DND-41 (cell line): ENCODE data around the gene MID2.
A peak's percentile ranks its signal among the peaks of the same experiment; 100 is the strongest.

Source experiments
- ATAC-seq: fragments of 200-7000 bp; cut with Tn5 transposase; 3 replicates; pipeline ENCODE4 v1.9.1; 2021; ENCODE audit warnings: low read depth; ENCODE audit not compliant: insufficient read depth
- DNase-seq: peaks from one replicate; pipeline ENCODE4 v3.0.0-alpha.2; 2020
- H2AFZ ChIP-seq: 2 replicates; pipeline ENCODE4 v1.6.0; 2012; ENCODE audit warnings: low read depth, low read length
- H3K27ac ChIP-seq: 2 replicates; pipeline ENCODE4 v1.5.1; 2012; ENCODE audit warnings: low read length, inconsistent platforms
- H3K27me3 ChIP-seq: fragments of 200-600 bp; sonication (generic); 2 replicates; pipeline ENCODE4 v1.6.0; 2012; ENCODE audit warnings: low read length, mild to moderate bottlenecking, inconsistent platforms; ENCODE audit not compliant: insufficient read depth, poor library complexity
- H3K36me3 ChIP-seq: 2 replicates; pipeline ENCODE4 v1.5.1; 2012; ENCODE audit warnings: low read length, inconsistent platforms; ENCODE audit not compliant: insufficient read depth
- H3K4me1 ChIP-seq: 2 replicates; pipeline ENCODE4 v1.5.1; 2012; ENCODE audit warnings: mild to moderate bottlenecking, low read length; ENCODE audit not compliant: insufficient read depth
- H3K4me2 ChIP-seq: 2 replicates; pipeline ENCODE4 v1.6.0; 2012; ENCODE audit warnings: mild to moderate bottlenecking, moderate library complexity, low read length, inconsistent platforms; ENCODE audit not compliant: insufficient read depth
- H3K4me3 ChIP-seq, 2 experiments: fragments of 200-600 bp in 1 of 2; shearing (Covaris generic) in 1 of 2; 2 replicates each; pipeline ENCODE4 v1.5.1; 2012 to 2016; ENCODE audit warnings: inconsistent platforms in 2 of 2, low read length in 2 of 2, mild to moderate bottlenecking in 2 of 2, low read depth in 1 of 2, moderate library complexity in 1 of 2
- H3K79me2 ChIP-seq: 2 replicates; pipeline ENCODE4 v1.6.0; 2012; ENCODE audit warnings: low read length, inconsistent platforms; ENCODE audit not compliant: insufficient read depth
- H3K9ac ChIP-seq: 2 replicates; pipeline ENCODE4 v1.6.0; 2012; ENCODE audit warnings: low read depth, mild to moderate bottlenecking, inconsistent platforms, low read length, moderate library complexity
- H3K9me3 ChIP-seq: 2 replicates; pipeline ENCODE4 v1.5.1; 2012; ENCODE audit warnings: low read length, moderate library complexity, mild to moderate bottlenecking, inconsistent platforms; ENCODE audit not compliant: insufficient read depth, severe bottlenecking
- H4K20me1 ChIP-seq: 2 replicates; pipeline ENCODE4 v1.6.0; 2012; ENCODE audit warnings: low read length; ENCODE audit not compliant: insufficient read depth
- CTCF ChIP-seq: IDR thresholded peaks from 2 replicates; pipeline ENCODE4 v1.5.1; 2012; ENCODE audit warnings: borderline replicate concordance, low read length, moderate library complexity, mild to moderate bottlenecking; ENCODE audit not compliant: poor library complexity, severe bottlenecking; ENCODE audit errors: extremely low read depth
- EZH2 ChIP-seq: IDR thresholded peaks from 3 replicates; pipeline ENCODE4 v1.6.1; 2012; ENCODE audit warnings: borderline replicate concordance, low read depth, mild to moderate bottlenecking, moderate library complexity, low read length, inconsistent platforms; ENCODE audit not compliant: severe bottlenecking

Gene MID2, protein sequence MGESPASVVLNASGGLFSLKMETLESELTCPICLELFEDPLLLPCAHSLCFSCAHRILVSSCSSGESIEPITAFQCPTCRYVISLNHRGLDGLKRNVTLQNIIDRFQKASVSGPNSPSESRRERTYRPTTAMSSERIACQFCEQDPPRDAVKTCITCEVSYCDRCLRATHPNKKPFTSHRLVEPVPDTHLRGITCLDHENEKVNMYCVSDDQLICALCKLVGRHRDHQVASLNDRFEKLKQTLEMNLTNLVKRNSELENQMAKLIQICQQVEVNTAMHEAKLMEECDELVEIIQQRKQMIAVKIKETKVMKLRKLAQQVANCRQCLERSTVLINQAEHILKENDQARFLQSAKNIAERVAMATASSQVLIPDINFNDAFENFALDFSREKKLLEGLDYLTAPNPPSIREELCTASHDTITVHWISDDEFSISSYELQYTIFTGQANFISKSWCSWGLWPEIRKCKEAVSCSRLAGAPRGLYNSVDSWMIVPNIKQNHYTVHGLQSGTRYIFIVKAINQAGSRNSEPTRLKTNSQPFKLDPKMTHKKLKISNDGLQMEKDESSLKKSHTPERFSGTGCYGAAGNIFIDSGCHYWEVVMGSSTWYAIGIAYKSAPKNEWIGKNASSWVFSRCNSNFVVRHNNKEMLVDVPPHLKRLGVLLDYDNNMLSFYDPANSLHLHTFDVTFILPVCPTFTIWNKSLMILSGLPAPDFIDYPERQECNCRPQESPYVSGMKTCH

DNA sequence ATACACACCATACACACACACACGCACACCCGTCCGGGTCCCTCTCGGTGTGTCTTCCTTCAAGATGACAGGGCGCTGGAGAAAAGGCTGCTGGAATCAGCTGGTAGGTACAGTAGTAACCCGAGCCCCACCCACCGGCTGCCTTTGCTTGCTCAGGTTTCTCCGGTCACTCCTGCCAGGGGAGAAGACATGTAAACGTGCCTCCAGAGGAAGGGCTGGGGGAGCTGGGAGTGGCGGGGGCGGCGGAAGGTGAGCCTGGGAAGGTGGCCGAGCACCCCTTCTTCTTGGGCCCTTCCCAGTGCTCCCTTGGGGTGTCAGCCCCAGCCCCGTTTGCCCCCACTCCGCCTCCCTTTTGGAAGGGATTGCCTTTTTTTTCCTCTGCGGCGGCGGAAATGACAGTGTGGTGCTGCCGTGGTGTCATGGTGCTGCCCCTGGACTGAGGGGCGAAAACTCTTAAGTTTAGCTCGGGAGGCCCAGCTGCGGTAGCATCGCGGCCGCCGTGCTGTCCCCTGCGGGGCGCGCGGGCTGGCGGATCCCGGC lies at the start of gene MID2:
MID2 (plus strand) TSS at position 169 of the 540 bp plus-strand sequence. CDS start 561 bp downstream, outside the sequence.
- H3K27ac ChIP-seq: no peak within 1 kb of the TSS
- H3K9me3 ChIP-seq: no peaks in the 10 kb centered on the region
- no peaks in the 10 kb centered on the region for H4K20me1 ChIP-seq
- DNase-seq (no peak), ATAC-seq (no peak)
- no peak within 1 kb of the TSS for H3K9ac ChIP-seq
- TF ChIP-seq CTCF (no peak), EZH2 (no peak)
- no peak within 1 kb of the TSS for H2AFZ ChIP-seq
- H3K36me3 ChIP-seq: no peaks in the 10 kb centered on the region
- H3K4me1 ChIP-seq: no peaks in the 10 kb centered on the region
- H3K4me3 ChIP-seq: no peak within 1 kb of the TSS
- no peaks in the 10 kb centered on the region for H3K79me2 ChIP-seq
- H3K4me2 ChIP-seq: no peak within 1 kb of the TSS
- no peaks in the 10 kb centered on the region for H3K27me3 ChIP-seq

GRCh38 chrX:107776649-107777535 lies 48.8 kb upstream of the MID2 start:
- Histone ChIP-seq H2AFZ (no peak overlapping the region), H3K4me2 (no peak overlapping the region), H3K27ac (no peak overlapping the region), H3K27me3 (peaks cover 8% of the 10 kb centered on the region), H3K4me1 (no peaks in the 10 kb centered on the region), H3K9ac (no peak overlapping the region), H3K4me3 (no peak overlapping the region), H3K79me2 (no peaks in the 10 kb centered on the region), H3K36me3 (no peaks in the 10 kb centered on the region), H3K9me3 (no peaks in the 10 kb centered on the region), H4K20me1 (no peaks in the 10 kb centered on the region)
- peak; percentile 77 for TF ChIP-seq CTCF
- no peak for TF ChIP-seq EZH2
- ATAC-seq (peak; percentile 92), DNase-seq (peak; percentile 62)

DNA sequence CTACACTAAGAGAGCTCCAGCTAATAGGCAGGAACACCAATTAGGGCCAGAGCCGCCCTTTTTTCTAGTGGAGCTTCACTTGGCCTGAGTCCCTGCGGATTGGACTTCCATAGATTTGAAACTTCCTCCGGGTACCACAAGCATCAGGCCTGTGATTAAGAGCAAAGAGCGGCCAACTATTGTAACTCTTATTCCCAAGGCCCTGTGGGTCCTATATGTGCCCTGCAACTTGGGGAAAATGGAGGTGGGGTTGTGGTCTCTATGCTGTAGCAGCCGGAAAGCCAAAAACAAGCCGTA lies 48.2 kb upstream of the MID2 start, which contains the start of gene NCBP2L:
NCBP2L (plus strand) TSS at position 198 of the 297 bp plus-strand sequence. CDS start 16,488 bp downstream, outside the sequence.
- ATAC-seq: no peak

More for the DNA sequence above, 48.2 kb upstream of the MID2 start, which contains the start of gene NCBP2L:
- DNase-seq: no peak
- Histone ChIP-seq H3K27ac (no peak within 1 kb of the TSS), H2AFZ (no peak within 1 kb of the TSS), H3K27me3 (peaks cover 8% of the 10 kb centered on the region), H4K20me1 (no peaks in the 10 kb centered on the region), H3K36me3 (no peaks in the 10 kb centered on the region), H3K4me3 (no peak within 1 kb of the TSS), H3K9me3 (no peaks in the 10 kb centered on the region), H3K4me1 (no peaks in the 10 kb centered on the region), H3K4me2 (no peak within 1 kb of the TSS), H3K9ac (no peak within 1 kb of the TSS), H3K79me2 (no peaks in the 10 kb centered on the region)
- TF ChIP-seq EZH2: no peak
- TF ChIP-seq CTCF: no peak
